Endothelial cell of hepatic sinusoid (primary cell): ENCODE measurements around the gene PLCG2.
"Not testable (repeated sequence)": the region's sequence is repeated elsewhere in the genome, so short reads cannot be mapped to it uniquely, and the experiment has no call there.

ENCODE experiments used
- in situ Hi-C: cut with HindIII; loops from 2 replicates; pipeline ENCODE4 v1.10.0; 2017; ENCODE audit warnings: low sequenced_read_pairs

PLCG2 gene

GRCh38 chr16:81933361-81933760 lies 154.3 kb downstream of the PLCG2 start:
- in situ Hi-C loops = no loop called here

GRCh38 chr16:81934711-81935110 lies 155.6 kb downstream of the PLCG2 start:
- in situ Hi-C loops = not testable (repeated sequence)

GRCh38 chr16:81936209-81937000 lies 157.3 kb downstream of the PLCG2 start:
- in situ Hi-C loops = no loop called here

- in situ Hi-C loops = no loop called here
Observed at GRCh38 chr16:81937305-81938038, 158.4 kb downstream of the PLCG2 start.

GRCh38 chr16:81938326-81939163 lies 159.5 kb downstream of the PLCG2 start:
- in situ Hi-C loops = no loop called here

GRCh38 chr16:81939164-81940056 lies 160.3 kb downstream of the PLCG2 start:
- in situ Hi-C loops = loop anchor here (10.0 kb wide), 1 partner anchor 45 kb away; no protein-coding TSS in a partner anchor

GRCh38 chr16:81940781-81941560 lies 161.9 kb downstream of the PLCG2 start:
- in situ Hi-C loops = loop anchor here (10.0 kb wide), 1 partner anchor 46 kb away; no protein-coding TSS in a partner anchor

- in situ Hi-C loops = loop anchor here (10.0 kb wide), 1 partner anchor 47 kb away; no protein-coding TSS in a partner anchor
Observed at GRCh38 chr16:81942007-81942601, 163.0 kb downstream of the PLCG2 start.

GRCh38 chr16:81945665-81946064 lies 166.6 kb downstream of the PLCG2 start:
- in situ Hi-C loops = loop anchor here (5.0 to 10.0 kb wide), 2 partner anchors 51 to 272 kb away; no protein-coding TSS in a partner anchor

GRCh38 chr16:81946206-81946605 lies 167.1 kb downstream of the PLCG2 start:
- in situ Hi-C loops = loop anchor here (5.0 to 10.0 kb wide), 2 partner anchors 51 to 271 kb away; no protein-coding TSS in a partner anchor

GRCh38 chr16:81951564-81951963 lies 172.5 kb downstream of the PLCG2 start:
- in situ Hi-C loops = no loop called here

- in situ Hi-C loops = no loop called here
Observed at GRCh38 chr16:81956213-81956948, 177.3 kb downstream of the PLCG2 start.

GRCh38 chr16:81964808-81965207 lies 185.7 kb downstream of the PLCG2 start:
- in situ Hi-C loops = loop anchor here (5.0 kb wide), 1 partner anchor 68 kb away; no protein-coding TSS in a partner anchor

- in situ Hi-C loops = no loop called here
Observed at GRCh38 chr16:81967358-81967757, 188.3 kb downstream of the PLCG2 start.

- in situ Hi-C loops = no loop called here
Observed at GRCh38 chr16:81971853-81972252, 192.8 kb downstream of the PLCG2 start.

- in situ Hi-C loops = no loop called here
Observed at GRCh38 chr16:81973737-81974136, 194.6 kb downstream of the PLCG2 start.

- in situ Hi-C loops = no loop called here
Observed at GRCh38 chr16:81975637-81976036, 196.5 kb downstream of the PLCG2 start.
